PC-9 (cell line): ENCODE measurements around the gene BAIAP3.

Source experiments
- EZH2 ChIP-seq: fragments of 200-600 bp; sonication (generic); IDR thresholded peaks from 2 replicates; pipeline ENCODE4 v1.8.0; 2017; ENCODE audit warnings: antibody characterized with exemption, low read depth
- TF ChIP-seq, protein P1 (sequence below): fragments of 200-600 bp; sonication (generic); conservative IDR thresholded peaks from 2 replicates; pipeline ENCODE4 v1.6.1; 2017; ENCODE audit warnings: mixed run types, antibody characterized with exemption, mild to moderate bottlenecking, moderate library complexity

DNA sequence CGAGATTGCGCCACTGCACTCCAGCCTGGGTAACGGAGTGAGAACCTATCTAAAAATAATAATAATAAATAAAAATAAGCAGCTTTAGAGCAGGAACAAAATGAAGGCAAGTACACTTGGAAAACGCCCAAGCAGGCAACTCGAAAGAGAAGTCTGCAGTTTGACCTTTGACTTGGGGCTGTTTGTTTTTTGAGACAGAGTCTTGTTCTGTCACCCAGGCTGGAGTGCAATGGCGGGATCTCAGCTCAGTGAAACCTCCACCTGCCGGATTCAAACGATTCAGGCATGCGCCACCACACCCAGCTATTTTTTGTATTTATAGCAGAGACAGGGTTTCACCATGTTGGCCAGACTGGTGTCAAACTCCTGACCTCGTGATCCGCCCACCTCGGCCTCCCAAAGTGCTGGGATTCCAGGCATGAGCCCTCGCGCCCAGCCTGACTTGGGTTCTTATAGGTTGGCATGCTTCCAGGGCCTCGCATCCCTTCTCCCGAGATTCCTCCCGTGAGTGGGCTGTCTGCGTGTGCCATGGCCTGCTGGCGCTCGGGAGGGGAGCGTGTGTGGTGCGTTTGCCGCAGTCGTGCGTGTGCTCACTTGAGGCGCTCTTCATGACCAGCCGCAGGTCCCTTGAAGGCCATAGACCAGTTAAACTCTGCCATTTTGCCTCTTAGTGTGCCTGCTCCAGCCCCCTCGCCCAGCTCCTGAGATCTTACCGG lies 42.4 kb upstream of the BAIAP3 start:
- TF ChIP-seq, protein P1, sequence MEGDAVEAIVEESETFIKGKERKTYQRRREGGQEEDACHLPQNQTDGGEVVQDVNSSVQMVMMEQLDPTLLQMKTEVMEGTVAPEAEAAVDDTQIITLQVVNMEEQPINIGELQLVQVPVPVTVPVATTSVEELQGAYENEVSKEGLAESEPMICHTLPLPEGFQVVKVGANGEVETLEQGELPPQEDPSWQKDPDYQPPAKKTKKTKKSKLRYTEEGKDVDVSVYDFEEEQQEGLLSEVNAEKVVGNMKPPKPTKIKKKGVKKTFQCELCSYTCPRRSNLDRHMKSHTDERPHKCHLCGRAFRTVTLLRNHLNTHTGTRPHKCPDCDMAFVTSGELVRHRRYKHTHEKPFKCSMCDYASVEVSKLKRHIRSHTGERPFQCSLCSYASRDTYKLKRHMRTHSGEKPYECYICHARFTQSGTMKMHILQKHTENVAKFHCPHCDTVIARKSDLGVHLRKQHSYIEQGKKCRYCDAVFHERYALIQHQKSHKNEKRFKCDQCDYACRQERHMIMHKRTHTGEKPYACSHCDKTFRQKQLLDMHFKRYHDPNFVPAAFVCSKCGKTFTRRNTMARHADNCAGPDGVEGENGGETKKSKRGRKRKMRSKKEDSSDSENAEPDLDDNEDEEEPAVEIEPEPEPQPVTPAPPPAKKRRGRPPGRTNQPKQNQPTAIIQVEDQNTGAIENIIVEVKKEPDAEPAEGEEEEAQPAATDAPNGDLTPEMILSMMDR: no peak
- no peak for TF ChIP-seq EZH2
